WTC11 (cell line): Measurements from ENCODE around the gene LINC01488. TPM values are rescaled to one million over a fixed set of nuclear protein-coding genes. Genes with fewer than 3 reads are reported as not detected.

Experiments used
- ATAC-seq: fragments of 200-7000 bp; cut with Tn5 transposase; 2 replicates; pipeline ENCODE4 v1.10.0; 2021; ENCODE audit warnings: mild to moderate bottlenecking, moderate library complexity
- CTCF ChIA-PET: fragments of 300-600 bp; sonication (Branson Sonifier 250); formaldehyde crosslinking; loops from one replicate; lab custom pipeline; 2021; ENCODE audit warnings: antibody characterized with exemption; lab: Charles Lee
- POLR2A ChIA-PET: fragments of 350-600 bp; sonication (Branson Sonifier 250); formaldehyde crosslinking; loops from one replicate; lab custom pipeline; 2021; ENCODE audit warnings: antibody characterized with exemption; lab: Charles Lee
- DNase-seq: peaks from one replicate; pipeline ENCODE4 v3.0.0; 2021; ENCODE audit warnings: low spot score
- H3K27ac Mint-ChIP-seq: 2 replicates; pipeline ENCODE4 v1.8.0; 2021; ENCODE audit warnings: mixed read lengths
- H3K27me3 Mint-ChIP-seq: 2 replicates; pipeline ENCODE4 v1.8.0; 2021; ENCODE audit warnings: low read depth, mild to moderate bottlenecking, moderate library complexity, mixed read lengths
- H3K36me3 Mint-ChIP-seq: 2 replicates; pipeline ENCODE4 v1.8.0; 2021; ENCODE audit warnings: mixed read lengths
- H3K4me1 Mint-ChIP-seq: 2 replicates; pipeline ENCODE4 v1.8.0; 2022; ENCODE audit warnings: mixed read lengths
- H3K4me3 Mint-ChIP-seq: 2 replicates; pipeline ENCODE4 v1.8.0; 2021; ENCODE audit warnings: mild to moderate bottlenecking, moderate library complexity, mixed read lengths
- H3K9me3 Mint-ChIP-seq: 2 replicates; pipeline ENCODE4 v1.8.0; 2021; ENCODE audit warnings: mixed read lengths
- EMX1 ChIP-seq: fragments of 250-450 bp; sonication (Bioruptor Pico); IDR thresholded peaks from 2 replicates; pipeline ENCODE4 v1.8.0; 2021; ENCODE audit warnings: mild to moderate bottlenecking
- IRF2 ChIP-seq: sonication (generic); formaldehyde crosslinking; IDR thresholded peaks from 2 replicates; pipeline ENCODE4 v1.8.0; 2022; ENCODE audit warnings: low read depth, missing genetic modification reagents, borderline replicate concordance
- NFATC4 ChIP-seq: fragments of 250-450 bp; sonication (Bioruptor Pico); IDR thresholded peaks from 2 replicates; pipeline ENCODE4 v1.9.0; 2021; ENCODE audit warnings: mild to moderate bottlenecking
- NR1H2 ChIP-seq: sonication (generic); formaldehyde crosslinking; IDR thresholded peaks from 2 replicates; pipeline ENCODE4 v1.9.0; 2021; ENCODE audit warnings: mild to moderate bottlenecking, moderate library complexity, missing genetic modification reagents
- NR2C2 ChIP-seq: sonication (generic); formaldehyde crosslinking; IDR thresholded peaks from 2 replicates; pipeline ENCODE4 v1.8.0; 2022; ENCODE audit warnings: mild to moderate bottlenecking, missing genetic modification reagents
- SOX15 ChIP-seq: fragments of 250-450 bp; sonication (Bioruptor Pico); IDR thresholded peaks from 2 replicates; pipeline ENCODE4 v1.9.0; 2021; ENCODE audit warnings: mild to moderate bottlenecking
- SP1 ChIP-seq: sonication (generic); formaldehyde crosslinking; conservative IDR thresholded peaks from 2 replicates; pipeline ENCODE4 v1.8.1; 2022; ENCODE audit warnings: missing genetic modification reagents
- TEAD4 ChIP-seq: sonication (generic); formaldehyde crosslinking; IDR thresholded peaks from 2 replicates; pipeline ENCODE4 v1.8.0; 2022; ENCODE audit warnings: mild to moderate bottlenecking, missing genetic modification reagents
- ZNF138 ChIP-seq: sonication (generic); formaldehyde crosslinking; conservative IDR thresholded peaks from 2 replicates; pipeline ENCODE4 v1.8.1; 2022; ENCODE audit warnings: mild to moderate bottlenecking, moderate library complexity, missing genetic modification reagents
- ZNF219 ChIP-seq: sonication (generic); formaldehyde crosslinking; IDR thresholded peaks from 2 replicates; pipeline ENCODE4 v1.8.0; 2023; ENCODE audit warnings: missing genetic modification reagents, mild to moderate bottlenecking, borderline replicate concordance
- ZNF317 ChIP-seq: sonication (generic); formaldehyde crosslinking; IDR thresholded peaks from 2 replicates; pipeline ENCODE4 v1.8.1; 2023; ENCODE audit warnings: low read depth, mild to moderate bottlenecking, moderate library complexity, missing genetic modification reagents, borderline replicate concordance
- ZNF396 ChIP-seq: fragments of 250-450 bp; sonication (Bioruptor Pico); IDR thresholded peaks from 2 replicates; pipeline ENCODE4 v1.8.0; 2021; ENCODE audit warnings: mild to moderate bottlenecking, moderate library complexity, borderline replicate concordance
- ZNF423 ChIP-seq: fragments of 250-450 bp; sonication (Bioruptor Pico); IDR thresholded peaks from 2 replicates; pipeline ENCODE4 v2.1.2; 2022; ENCODE audit warnings: mild to moderate bottlenecking, moderate library complexity
- total RNA-seq: library from RNA; stranded (reverse); gene quantifications from 3 replicates; pipeline ENCODE4 v1.2.3, GENCODE V29; 2021
- TF ChIP-seq, protein P1 (sequence below): sonication (generic); formaldehyde crosslinking; IDR thresholded peaks from 2 replicates; pipeline ENCODE4 v1.8.0; 2023; ENCODE audit warnings: missing genetic modification reagents
- TF ChIP-seq, protein P2 (sequence below): fragments of 200-600 bp; IDR thresholded peaks from 2 replicates; pipeline ENCODE4 v1.8.0; 2022; ENCODE audit warnings: antibody characterized with exemption
- TF ChIP-seq, protein P3 (sequence below): sonication (generic); formaldehyde crosslinking; IDR thresholded peaks from 2 replicates; pipeline ENCODE4 v1.8.1; 2022; ENCODE audit warnings: missing genetic modification reagents, borderline replicate concordance
- TF ChIP-seq, protein P4 (sequence below): fragments of 250-450 bp; sonication (Bioruptor Pico); IDR thresholded peaks from 2 replicates; pipeline ENCODE4 v1.9.0; 2021; ENCODE audit warnings: moderate library complexity, mild to moderate bottlenecking, inconsistent platforms, borderline replicate concordance
- TF ChIP-seq, protein P5 (sequence below): sonication (generic); formaldehyde crosslinking; IDR thresholded peaks from 2 replicates; pipeline ENCODE4 v1.8.0; 2023; ENCODE audit warnings: mild to moderate bottlenecking, missing genetic modification reagents
- TF ChIP-seq, protein P6 (sequence below): fragments of 250-450 bp; sonication (Bioruptor Pico); IDR thresholded peaks from 2 replicates; pipeline ENCODE4 v1.9.0; 2021; ENCODE audit warnings: mild to moderate bottlenecking
- TF ChIP-seq, protein P7 (sequence below): fragments of 250-450 bp; sonication (Bioruptor Pico); IDR thresholded peaks from 2 replicates; pipeline ENCODE4 v1.8.0; 2021; ENCODE audit warnings: mild to moderate bottlenecking

The LINC01488 gene
- total RNA-seq, 1 experiment from 2014 or later = not detected

DNA sequence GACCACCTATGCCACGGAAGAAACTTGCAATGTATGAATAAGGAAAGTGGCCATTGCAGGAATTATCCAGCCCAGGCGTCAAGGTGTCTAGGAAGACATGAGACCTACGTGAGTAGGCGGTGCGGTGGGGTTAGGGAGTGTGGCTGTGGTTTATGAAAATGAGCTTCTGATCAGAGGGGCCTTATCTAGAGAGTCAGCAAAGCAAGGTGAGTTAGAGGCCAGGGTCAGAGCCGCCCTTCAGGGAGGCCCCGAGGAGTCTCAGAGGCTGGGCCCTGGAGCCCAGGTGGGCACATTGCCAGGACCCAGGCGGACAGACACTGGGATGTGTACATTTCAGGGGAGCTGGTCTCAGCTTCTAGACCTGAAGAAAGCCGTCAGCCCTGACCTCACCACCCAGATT lies 13.8 kb upstream of the LINC01488 start:
- Mint-ChIP-seq H3K4me1 (peaks cover 7% of the 10 kb centered on the region), H3K36me3 (no peaks in the 10 kb centered on the region), H3K4me3 (no peak overlapping the region), H3K27ac (no peak overlapping the region), H3K9me3 (no peaks in the 10 kb centered on the region), H3K27me3 (no peaks in the 10 kb centered on the region)
- ChIA-PET CTCF (no interaction called here), POLR2A (no interaction called here)
- TF ChIP-seq NFATC4 (CRISPR knock-in tag) (no peak), NR2C2 (CRISPR knock-in tag) (no peak), NR1H2 (no peak), ZNF138 (CRISPR knock-in tag) (no peak), IRF2 (CRISPR knock-in tag) (no peak), TEAD4 (CRISPR knock-in tag) (no peak), ZNF396 (no peak), EMX1 (CRISPR knock-in tag) (no peak)
- TF ChIP-seq, protein P1, sequence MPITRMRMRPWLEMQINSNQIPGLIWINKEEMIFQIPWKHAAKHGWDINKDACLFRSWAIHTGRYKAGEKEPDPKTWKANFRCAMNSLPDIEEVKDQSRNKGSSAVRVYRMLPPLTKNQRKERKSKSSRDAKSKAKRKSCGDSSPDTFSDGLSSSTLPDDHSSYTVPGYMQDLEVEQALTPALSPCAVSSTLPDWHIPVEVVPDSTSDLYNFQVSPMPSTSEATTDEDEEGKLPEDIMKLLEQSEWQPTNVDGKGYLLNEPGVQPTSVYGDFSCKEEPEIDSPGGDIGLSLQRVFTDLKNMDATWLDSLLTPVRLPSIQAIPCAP (CRISPR knock-in tag) = no peak
- ATAC-seq (no peak), DNase-seq (no peak)

DNA sequence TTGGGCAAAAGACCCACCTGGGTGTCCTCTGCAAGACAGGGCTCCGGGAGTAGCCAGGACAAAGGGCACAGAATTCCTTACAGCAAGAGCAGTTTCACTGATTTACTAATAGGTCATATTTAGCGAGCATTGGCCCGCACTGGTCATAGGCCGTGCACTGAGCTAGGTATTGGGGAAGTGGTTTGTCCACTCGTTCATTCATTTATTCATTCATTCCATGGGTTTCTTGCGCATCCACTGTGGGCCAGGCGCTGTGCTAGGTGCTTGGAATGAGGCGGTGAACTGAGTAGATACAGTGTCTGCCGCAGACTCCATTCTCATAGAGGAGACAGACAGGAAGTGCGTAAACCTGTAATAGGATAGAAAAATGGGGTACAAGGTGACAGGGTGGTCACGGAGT lies 13.2 kb upstream of the LINC01488 start:
- no peak for ATAC-seq
- no peak for DNase-seq
- H3K4me1 Mint-ChIP-seq = peaks cover 7% of the 10 kb centered on the region
- ChIA-PET CTCF (no interaction called here), POLR2A (no interaction called here)
- peaks cover 3% of the 10 kb centered on the region for H3K36me3 Mint-ChIP-seq
- H3K27ac Mint-ChIP-seq = no peak overlapping the region
- H3K4me3 Mint-ChIP-seq = no peak overlapping the region
- peaks cover 3% of the 10 kb centered on the region; the same call in 1 of the 2 replicates for H3K27me3 Mint-ChIP-seq
- peaks cover 2% of the 10 kb centered on the region for H3K9me3 Mint-ChIP-seq
- TF ChIP-seq EMX1 (CRISPR knock-in tag) = no peak
- TF ChIP-seq ZNF317 (CRISPR knock-in tag) = no peak
- TF ChIP-seq ZNF219 (CRISPR knock-in tag) = no peak
- TF ChIP-seq, protein P2, sequence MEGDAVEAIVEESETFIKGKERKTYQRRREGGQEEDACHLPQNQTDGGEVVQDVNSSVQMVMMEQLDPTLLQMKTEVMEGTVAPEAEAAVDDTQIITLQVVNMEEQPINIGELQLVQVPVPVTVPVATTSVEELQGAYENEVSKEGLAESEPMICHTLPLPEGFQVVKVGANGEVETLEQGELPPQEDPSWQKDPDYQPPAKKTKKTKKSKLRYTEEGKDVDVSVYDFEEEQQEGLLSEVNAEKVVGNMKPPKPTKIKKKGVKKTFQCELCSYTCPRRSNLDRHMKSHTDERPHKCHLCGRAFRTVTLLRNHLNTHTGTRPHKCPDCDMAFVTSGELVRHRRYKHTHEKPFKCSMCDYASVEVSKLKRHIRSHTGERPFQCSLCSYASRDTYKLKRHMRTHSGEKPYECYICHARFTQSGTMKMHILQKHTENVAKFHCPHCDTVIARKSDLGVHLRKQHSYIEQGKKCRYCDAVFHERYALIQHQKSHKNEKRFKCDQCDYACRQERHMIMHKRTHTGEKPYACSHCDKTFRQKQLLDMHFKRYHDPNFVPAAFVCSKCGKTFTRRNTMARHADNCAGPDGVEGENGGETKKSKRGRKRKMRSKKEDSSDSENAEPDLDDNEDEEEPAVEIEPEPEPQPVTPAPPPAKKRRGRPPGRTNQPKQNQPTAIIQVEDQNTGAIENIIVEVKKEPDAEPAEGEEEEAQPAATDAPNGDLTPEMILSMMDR = no peak
- TF ChIP-seq SP1 (CRISPR knock-in tag) = no peak
- TF ChIP-seq, protein P3, sequence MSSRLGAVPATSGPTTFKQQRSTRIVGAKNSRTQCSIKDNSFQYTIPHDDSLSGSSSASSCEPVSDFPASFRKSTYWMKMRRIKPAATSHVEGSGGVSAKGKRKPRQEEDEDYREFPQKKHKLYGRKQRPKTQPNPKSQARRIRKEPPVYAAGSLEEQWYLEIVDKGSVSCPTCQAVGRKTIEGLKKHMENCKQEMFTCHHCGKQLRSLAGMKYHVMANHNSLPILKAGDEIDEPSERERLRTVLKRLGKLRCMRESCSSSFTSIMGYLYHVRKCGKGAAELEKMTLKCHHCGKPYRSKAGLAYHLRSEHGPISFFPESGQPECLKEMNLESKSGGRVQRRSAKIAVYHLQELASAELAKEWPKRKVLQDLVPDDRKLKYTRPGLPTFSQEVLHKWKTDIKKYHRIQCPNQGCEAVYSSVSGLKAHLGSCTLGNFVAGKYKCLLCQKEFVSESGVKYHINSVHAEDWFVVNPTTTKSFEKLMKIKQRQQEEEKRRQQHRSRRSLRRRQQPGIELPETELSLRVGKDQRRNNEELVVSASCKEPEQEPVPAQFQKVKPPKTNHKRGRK (CRISPR knock-in tag) = no peak
- TF ChIP-seq, protein P4, sequence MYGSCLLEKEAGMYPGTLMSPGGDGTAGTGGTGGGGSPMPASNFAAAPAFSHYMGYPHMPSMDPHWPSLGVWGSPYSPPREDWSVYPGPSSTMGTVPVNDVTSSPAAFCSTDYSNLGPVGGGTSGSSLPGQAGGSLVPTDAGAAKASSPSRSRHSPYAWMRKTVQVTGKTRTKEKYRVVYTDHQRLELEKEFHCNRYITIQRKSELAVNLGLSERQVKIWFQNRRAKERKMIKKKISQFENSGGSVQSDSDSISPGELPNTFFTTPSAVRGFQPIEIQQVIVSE (CRISPR knock-in tag) = no peak
- TF ChIP-seq, protein P5, sequence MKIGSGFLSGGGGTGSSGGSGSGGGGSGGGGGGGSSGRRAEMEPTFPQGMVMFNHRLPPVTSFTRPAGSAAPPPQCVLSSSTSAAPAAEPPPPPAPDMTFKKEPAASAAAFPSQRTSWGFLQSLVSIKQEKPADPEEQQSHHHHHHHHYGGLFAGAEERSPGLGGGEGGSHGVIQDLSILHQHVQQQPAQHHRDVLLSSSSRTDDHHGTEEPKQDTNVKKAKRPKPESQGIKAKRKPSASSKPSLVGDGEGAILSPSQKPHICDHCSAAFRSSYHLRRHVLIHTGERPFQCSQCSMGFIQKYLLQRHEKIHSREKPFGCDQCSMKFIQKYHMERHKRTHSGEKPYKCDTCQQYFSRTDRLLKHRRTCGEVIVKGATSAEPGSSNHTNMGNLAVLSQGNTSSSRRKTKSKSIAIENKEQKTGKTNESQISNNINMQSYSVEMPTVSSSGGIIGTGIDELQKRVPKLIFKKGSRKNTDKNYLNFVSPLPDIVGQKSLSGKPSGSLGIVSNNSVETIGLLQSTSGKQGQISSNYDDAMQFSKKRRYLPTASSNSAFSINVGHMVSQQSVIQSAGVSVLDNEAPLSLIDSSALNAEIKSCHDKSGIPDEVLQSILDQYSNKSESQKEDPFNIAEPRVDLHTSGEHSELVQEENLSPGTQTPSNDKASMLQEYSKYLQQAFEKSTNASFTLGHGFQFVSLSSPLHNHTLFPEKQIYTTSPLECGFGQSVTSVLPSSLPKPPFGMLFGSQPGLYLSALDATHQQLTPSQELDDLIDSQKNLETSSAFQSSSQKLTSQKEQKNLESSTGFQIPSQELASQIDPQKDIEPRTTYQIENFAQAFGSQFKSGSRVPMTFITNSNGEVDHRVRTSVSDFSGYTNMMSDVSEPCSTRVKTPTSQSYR (CRISPR knock-in tag) = no peak
- TF ChIP-seq ZNF423 (CRISPR knock-in tag) = no peak
- TF ChIP-seq, protein P6, sequence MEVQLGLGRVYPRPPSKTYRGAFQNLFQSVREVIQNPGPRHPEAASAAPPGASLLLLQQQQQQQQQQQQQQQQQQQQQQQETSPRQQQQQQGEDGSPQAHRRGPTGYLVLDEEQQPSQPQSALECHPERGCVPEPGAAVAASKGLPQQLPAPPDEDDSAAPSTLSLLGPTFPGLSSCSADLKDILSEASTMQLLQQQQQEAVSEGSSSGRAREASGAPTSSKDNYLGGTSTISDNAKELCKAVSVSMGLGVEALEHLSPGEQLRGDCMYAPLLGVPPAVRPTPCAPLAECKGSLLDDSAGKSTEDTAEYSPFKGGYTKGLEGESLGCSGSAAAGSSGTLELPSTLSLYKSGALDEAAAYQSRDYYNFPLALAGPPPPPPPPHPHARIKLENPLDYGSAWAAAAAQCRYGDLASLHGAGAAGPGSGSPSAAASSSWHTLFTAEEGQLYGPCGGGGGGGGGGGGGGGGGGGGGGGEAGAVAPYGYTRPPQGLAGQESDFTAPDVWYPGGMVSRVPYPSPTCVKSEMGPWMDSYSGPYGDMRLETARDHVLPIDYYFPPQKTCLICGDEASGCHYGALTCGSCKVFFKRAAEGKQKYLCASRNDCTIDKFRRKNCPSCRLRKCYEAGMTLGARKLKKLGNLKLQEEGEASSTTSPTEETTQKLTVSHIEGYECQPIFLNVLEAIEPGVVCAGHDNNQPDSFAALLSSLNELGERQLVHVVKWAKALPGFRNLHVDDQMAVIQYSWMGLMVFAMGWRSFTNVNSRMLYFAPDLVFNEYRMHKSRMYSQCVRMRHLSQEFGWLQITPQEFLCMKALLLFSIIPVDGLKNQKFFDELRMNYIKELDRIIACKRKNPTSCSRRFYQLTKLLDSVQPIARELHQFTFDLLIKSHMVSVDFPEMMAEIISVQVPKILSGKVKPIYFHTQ (CRISPR knock-in tag) = no peak
- TF ChIP-seq SOX15 = no peak
- TF ChIP-seq, protein P7, sequence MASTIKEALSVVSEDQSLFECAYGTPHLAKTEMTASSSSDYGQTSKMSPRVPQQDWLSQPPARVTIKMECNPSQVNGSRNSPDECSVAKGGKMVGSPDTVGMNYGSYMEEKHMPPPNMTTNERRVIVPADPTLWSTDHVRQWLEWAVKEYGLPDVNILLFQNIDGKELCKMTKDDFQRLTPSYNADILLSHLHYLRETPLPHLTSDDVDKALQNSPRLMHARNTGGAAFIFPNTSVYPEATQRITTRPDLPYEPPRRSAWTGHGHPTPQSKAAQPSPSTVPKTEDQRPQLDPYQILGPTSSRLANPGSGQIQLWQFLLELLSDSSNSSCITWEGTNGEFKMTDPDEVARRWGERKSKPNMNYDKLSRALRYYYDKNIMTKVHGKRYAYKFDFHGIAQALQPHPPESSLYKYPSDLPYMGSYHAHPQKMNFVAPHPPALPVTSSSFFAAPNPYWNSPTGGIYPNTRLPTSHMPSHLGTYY = no peak
